ENCODE measurements around the gene PAGE2. TPM values are rescaled to one million over a fixed set of nuclear protein-coding genes. Genes with fewer than 3 reads are reported as not detected.
A peak's percentile ranks its signal among the peaks of the same experiment; 100 is the strongest.
"Not testable (repeated sequence)": the region's sequence is repeated elsewhere in the genome, so short reads cannot be mapped to it uniquely, and the experiment has no call there.

PAGE2 gene
- not detected for polyA plus RNA-seq (2012; ENCODE audit: low read depth, missing spikeins)

- FAIRE-seq (no peak), DNase-seq (ENCODE audit: insufficient read length, low spot score) (no peak)
- TF ChIP-seq TAF1 (IDR thresholded peaks at IDR 0.05; ENCODE audit: low read depth, low read length), result no peak
- no peak for TF ChIP-seq PAX5 (IDR thresholded peaks at IDR 0.05; ENCODE audit: insufficient read depth, low read length, severe bottlenecking)
- TF ChIP-seq POLR2AphosphoS5 (IDR thresholded peaks at IDR 0.05; ENCODE audit: low read depth, low read length), result no peak
- TF ChIP-seq SPI1 (IDR thresholded peaks at IDR 0.05; ENCODE audit: low read depth, low read length), result no peak
- no peak for TF ChIP-seq POLR2A (IDR thresholded peaks at IDR 0.05; ENCODE audit: low read depth, low read length)
- TF ChIP-seq POU2F2 (IDR thresholded peaks at IDR 0.05; ENCODE audit: low read depth, low read length), result no peak
Observed at GRCh38 chrX:55088795-55089489, at the start of gene PAGE2. Gene PAGE2 (plus strand): TSS chrX:55089018. CDS start chrX:55090021, 1,003 bp downstream.

- no peak for TF ChIP-seq PAX5 (IDR thresholded peaks at IDR 0.05; ENCODE audit: insufficient read depth, low read length, severe bottlenecking)
- no peak for TF ChIP-seq POU2F2 (IDR thresholded peaks at IDR 0.05; ENCODE audit: low read depth, low read length)
- TF ChIP-seq POLR2AphosphoS5 (IDR thresholded peaks at IDR 0.05; ENCODE audit: low read depth, low read length), result no peak
- no peak for TF ChIP-seq TAF1 (IDR thresholded peaks at IDR 0.05; ENCODE audit: low read depth, low read length)
- no peak for TF ChIP-seq POLR2A (IDR thresholded peaks at IDR 0.05; ENCODE audit: low read depth, low read length)
- TF ChIP-seq SPI1 (IDR thresholded peaks at IDR 0.05; ENCODE audit: low read depth, low read length), result no peak
- FAIRE-seq (no peak), DNase-seq (ENCODE audit: insufficient read length, low spot score) (no peak)
Observed at GRCh38 chrX:55039471-55039870, 49.3 kb upstream of the PAGE2 start.

DNA sequence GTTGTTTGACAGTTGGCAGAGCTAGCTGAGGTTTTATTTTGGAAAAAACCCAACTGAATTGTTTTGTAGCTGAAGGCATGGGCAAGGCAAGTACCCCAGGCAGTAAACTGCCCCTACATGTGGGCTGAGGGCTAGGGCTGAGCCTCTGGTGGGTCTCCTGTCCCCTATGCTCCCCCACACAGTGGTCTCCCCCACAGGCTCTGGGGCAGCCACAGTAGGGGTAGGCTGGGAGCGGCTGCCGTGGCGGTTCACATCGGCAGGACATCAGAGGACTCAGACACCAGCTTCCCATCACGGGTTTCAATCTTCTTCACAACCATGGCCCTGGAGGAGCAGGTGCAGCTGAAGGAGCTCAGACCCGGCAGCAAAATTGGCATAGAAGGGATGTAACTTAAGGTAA lies 47.3 kb upstream of the PAGE2 start:
- no peak for FAIRE-seq
- TF ChIP-seq POLR2A (IDR thresholded peaks at IDR 0.05; ENCODE audit: low read depth, low read length), result no peak
- no peak for TF ChIP-seq PAX5 (IDR thresholded peaks at IDR 0.05; ENCODE audit: insufficient read depth, low read length, severe bottlenecking)
- no peak for TF ChIP-seq TAF1 (IDR thresholded peaks at IDR 0.05; ENCODE audit: low read depth, low read length)
- no peak for TF ChIP-seq POLR2AphosphoS5 (IDR thresholded peaks at IDR 0.05; ENCODE audit: low read depth, low read length)
- TF ChIP-seq SPI1 (IDR thresholded peaks at IDR 0.05; ENCODE audit: low read depth, low read length), result no peak
- no peak for TF ChIP-seq POU2F2 (IDR thresholded peaks at IDR 0.05; ENCODE audit: low read depth, low read length)

DNA sequence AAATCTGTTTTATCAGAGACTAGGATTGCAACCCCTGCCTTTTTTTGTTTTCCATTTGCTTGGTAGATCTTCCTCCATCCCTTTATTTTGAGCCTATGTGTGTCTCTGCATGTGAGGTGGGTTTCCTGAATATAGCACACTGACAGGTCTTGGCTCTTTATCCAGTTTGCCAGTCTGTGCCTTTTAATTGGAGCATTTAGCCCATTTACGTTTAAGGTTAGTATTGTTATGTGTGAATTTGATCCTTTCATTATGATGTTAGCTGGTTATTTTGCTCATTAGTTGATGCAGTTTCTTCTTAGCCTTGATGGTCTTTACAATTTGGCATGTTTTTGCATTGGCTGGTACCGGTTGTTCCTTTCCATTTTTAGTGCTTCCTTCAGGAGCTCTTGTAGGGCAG lies 38.2 kb upstream of the PAGE2 start:
- FAIRE-seq; DNase-seq (ENCODE audit: insufficient read length, low spot score): not testable (repeated sequence)

More for the DNA sequence above, 47.3 kb upstream of the PAGE2 start:
- DNase-seq (ENCODE audit: insufficient read length, low spot score), result no peak

DNA sequence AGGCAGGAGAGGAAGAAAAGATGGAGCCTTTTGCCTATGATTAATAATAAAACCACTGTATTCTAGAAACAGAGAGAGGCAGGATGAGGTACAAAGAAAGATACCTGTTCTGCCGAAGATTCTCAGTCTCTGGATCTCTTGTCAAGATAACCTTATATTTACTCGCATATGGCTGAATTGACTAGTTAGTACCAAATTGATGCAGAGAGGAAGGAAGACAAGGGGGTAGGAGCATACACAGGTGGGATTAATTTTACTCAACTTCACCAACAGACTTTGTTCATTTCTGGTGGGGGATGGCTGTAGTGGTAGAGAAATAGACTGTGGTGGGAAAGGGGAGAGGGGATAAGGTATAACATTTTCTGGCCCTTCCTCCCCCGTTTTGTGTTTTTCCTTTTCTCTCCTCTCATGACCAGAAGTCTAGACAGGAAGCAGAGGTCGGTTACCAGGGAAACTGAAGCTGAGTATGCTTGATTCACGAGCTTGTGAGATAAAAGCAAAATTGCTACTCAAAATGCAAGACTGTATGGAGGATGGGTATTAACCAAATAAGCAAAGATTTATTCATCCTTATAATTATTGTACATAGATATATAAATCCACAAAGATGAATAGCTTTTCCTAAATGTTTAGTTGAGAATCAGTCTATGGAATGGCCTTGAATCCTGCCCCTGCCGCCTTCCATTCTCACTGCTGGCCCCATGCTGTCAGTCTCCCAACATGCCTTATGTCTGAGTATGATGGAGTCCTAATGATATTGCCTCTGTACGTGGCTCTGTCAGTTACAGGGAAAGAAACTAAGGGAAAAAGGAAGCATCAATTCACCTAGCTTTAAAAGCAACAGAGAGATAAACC lies 31.8 kb upstream of the PAGE2 start:
- no peak for TF ChIP-seq POLR2AphosphoS5 (IDR thresholded peaks at IDR 0.05; ENCODE audit: low read depth, low read length)
- no peak for TF ChIP-seq TAF1 (IDR thresholded peaks at IDR 0.05; ENCODE audit: low read depth, low read length)
- no peak for TF ChIP-seq PAX5 (IDR thresholded peaks at IDR 0.05; ENCODE audit: insufficient read depth, low read length, severe bottlenecking)
- no peak for TF ChIP-seq SPI1 (IDR thresholded peaks at IDR 0.05; ENCODE audit: low read depth, low read length)
- TF ChIP-seq POLR2A (IDR thresholded peaks at IDR 0.05; ENCODE audit: low read depth, low read length), result no peak
- TF ChIP-seq POU2F2 (IDR thresholded peaks at IDR 0.05; ENCODE audit: low read depth, low read length), result no peak
- DNase-seq (ENCODE audit: insufficient read length, low spot score) (no peak), FAIRE-seq (no peak)

DNA sequence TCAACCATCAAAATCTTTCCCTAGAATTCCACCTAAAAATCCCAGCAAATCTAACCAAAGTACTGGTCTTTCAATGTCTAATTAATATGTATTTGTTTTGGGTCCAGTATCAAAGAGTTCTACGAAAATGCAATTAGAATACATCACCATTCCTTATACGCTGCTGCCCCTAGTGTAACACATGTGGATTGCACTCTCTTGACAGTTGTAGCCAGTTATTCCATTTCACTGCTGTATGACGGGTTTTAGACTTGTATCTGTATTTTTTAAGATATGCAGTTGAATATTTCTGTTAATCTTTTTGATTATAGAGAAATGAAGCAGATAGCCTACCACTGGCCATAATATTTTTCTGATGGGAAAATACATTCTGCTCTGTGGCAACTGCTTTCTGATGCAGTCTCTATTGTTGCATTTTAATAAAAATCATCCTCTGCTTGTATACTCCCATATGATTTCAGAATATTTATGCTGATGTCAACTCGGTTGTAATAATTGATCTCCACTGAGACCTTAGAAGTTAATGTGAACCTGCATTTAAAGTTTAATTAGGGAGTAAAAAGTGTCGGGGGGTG lies 31.1 kb upstream of the PAGE2 start:
- FAIRE-seq (peak; percentile 88), DNase-seq (ENCODE audit: insufficient read length, low spot score) (no peak)
- TF ChIP-seq PAX5 (IDR thresholded peaks at IDR 0.05; ENCODE audit: insufficient read depth, low read length, severe bottlenecking), result no peak
- TF ChIP-seq TAF1 (IDR thresholded peaks at IDR 0.05; ENCODE audit: low read depth, low read length), result no peak
- no peak for TF ChIP-seq POU2F2 (IDR thresholded peaks at IDR 0.05; ENCODE audit: low read depth, low read length)
- no peak for TF ChIP-seq POLR2AphosphoS5 (IDR thresholded peaks at IDR 0.05; ENCODE audit: low read depth, low read length)
- no peak for TF ChIP-seq SPI1 (IDR thresholded peaks at IDR 0.05; ENCODE audit: low read depth, low read length)
- no peak for TF ChIP-seq POLR2A (IDR thresholded peaks at IDR 0.05; ENCODE audit: low read depth, low read length)

DNA sequence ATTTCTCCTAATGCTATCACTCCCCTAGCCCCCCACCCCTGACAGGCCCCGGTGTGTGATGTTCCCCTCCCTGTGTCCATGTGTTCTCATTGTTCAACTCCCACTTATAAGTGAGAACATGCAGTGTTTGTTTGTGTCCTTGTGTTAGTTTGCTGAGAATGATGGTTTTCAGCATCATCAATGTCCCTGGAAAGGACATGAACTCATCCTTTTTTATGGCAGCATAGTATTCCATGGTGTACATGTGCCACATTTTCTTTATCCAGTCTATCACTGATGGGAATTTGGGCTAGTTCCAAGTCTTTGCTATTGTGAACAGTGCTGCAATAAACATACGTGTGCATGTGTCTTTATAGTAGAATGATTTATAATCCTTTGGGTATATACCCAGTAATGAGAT lies 21.6 kb upstream of the PAGE2 start:
- FAIRE-seq; DNase-seq (ENCODE audit: insufficient read length, low spot score): not testable (repeated sequence)

DNA sequence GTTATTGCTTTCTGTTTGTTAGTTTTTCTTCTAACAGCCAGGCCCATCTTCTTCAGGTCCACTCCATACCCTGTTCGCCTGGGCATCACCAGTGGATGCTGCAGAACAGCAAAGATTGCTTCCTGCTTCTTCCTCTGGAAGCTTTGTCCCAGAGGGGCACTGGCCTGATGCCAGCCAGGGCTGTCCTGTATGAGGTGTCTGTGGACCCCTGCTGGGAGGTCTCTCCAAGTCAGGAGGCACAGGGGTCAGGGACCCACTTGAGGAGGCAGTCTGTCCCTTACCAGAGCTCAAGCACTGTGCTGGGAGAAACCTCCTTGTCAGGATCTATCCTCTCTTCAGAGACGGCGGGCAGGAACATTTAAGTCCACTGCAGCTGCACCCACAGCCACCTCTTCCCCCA lies 16.5 kb upstream of the PAGE2 start:
- DNase-seq (ENCODE audit: insufficient read length, low spot score), result no peak
- FAIRE-seq, result no peak
- TF ChIP-seq SPI1 (IDR thresholded peaks at IDR 0.05; ENCODE audit: low read depth, low read length) (no peak), POLR2AphosphoS5 (IDR thresholded peaks at IDR 0.05; ENCODE audit: low read depth, low read length) (no peak), POU2F2 (IDR thresholded peaks at IDR 0.05; ENCODE audit: low read depth, low read length) (no peak), PAX5 (IDR thresholded peaks at IDR 0.05; ENCODE audit: insufficient read depth, low read length, severe bottlenecking) (no peak), POLR2A (IDR thresholded peaks at IDR 0.05; ENCODE audit: low read depth, low read length) (no peak), TAF1 (IDR thresholded peaks at IDR 0.05; ENCODE audit: low read depth, low read length) (no peak)

GRCh38 chrX:55074851-55075467 lies 13.9 kb upstream of the PAGE2 start, which contains the start of gene PAGE2B:
Gene PAGE2B (plus strand): TSS chrX:55075030. CDS start chrX:55076042, 1,012 bp downstream.
- FAIRE-seq, result no peak
- TF ChIP-seq SPI1 (IDR thresholded peaks at IDR 0.05; ENCODE audit: low read depth, low read length) (no peak), POU2F2 (IDR thresholded peaks at IDR 0.05; ENCODE audit: low read depth, low read length) (no peak), TAF1 (IDR thresholded peaks at IDR 0.05; ENCODE audit: low read depth, low read length) (no peak), PAX5 (IDR thresholded peaks at IDR 0.05; ENCODE audit: insufficient read depth, low read length, severe bottlenecking) (no peak), POLR2AphosphoS5 (IDR thresholded peaks at IDR 0.05; ENCODE audit: low read depth, low read length) (no peak), POLR2A (IDR thresholded peaks at IDR 0.05; ENCODE audit: low read depth, low read length) (no peak)

More at GRCh38 chrX:55074851-55075467, 13.9 kb upstream of the PAGE2 start, which contains the start of gene PAGE2B:
- no peak for DNase-seq (ENCODE audit: insufficient read length, low spot score)

Data from GM12891 (cell line).